Cardiac ventricle fibroblast (primary cell): ENCODE data around the gene SKP2. TPM values are rescaled to one million over a fixed set of nuclear protein-coding genes. Genes with fewer than 3 reads are reported as not detected.

ENCODE experiments used
- total RNA-seq: library from RNA; depleted of rRNA; stranded (reverse); fragments of >200 nt; gene quantifications from 2 replicates; pipeline ENCODE4 v1.2.3, GENCODE V29; 2015

SKP2 gene
- 12.4 and 12.9 TPM in 2 replicates for total RNA-seq

DNA sequence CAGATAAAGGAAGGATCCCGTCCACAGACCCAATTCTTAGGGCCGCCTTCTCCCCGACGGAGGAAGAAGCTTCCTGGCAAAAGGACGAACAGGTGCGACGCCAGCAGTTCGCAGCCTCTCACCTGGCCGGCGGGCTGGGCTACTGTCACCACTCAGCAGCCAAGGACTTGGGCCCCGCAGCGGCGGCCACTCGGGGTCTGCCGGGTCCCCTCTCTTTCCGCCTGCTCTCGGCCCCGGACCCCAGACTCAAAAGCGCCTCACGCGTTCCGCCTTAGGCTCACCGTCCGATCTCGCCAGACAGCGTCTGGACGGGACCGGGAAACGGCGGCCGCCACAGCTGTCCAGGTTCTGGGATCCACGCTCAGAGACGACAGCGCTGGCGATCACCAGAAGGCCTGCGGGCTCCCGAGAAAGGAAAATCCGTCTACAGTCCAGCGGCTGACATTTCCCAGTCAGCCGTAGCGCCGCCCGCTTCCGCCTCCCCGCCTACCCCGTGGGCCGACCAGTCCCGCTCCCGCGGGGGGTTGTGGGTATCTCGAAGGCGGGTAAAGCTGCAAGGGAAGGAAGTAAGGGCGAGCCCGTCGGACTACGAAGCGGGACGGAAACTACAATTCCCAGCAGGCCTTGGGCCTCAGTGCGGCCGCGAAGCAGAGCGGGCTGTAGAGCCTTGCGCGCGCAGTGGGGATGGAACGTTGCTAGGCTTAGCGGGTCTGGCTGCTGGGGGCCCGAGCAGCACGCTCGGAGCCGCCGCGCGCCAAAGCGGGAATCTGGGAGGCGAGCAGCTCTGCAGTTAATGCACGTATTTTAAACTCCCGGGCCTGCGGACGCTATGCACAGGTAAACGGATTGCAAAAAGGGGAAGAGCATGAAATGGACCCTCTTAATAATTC, at the start of gene SKP2, which contains the start of gene LMBRD2:
Gene SKP2, plus strand, starts transcription at position 678 of the 890 bp plus-strand sequence. Its CDS starts 152 bp downstream, at position 830.
Gene LMBRD2, minus strand, starts transcription at position 454 of the 890 bp plus-strand sequence. CDS start 8,538 bp downstream, outside the sequence.

Other genes starting within 250 kb of the SKP2 start
- gene CAPSL, start 213.5 kb upstream of the SKP2 start, total RNA-seq: not detected in 2 replicates
- gene UGT3A1, start 160.7 kb upstream of the SKP2 start, total RNA-seq: not detected in 2 replicates
- not detected in 2 replicates for gene UGT3A2, start 85.2 kb upstream of the SKP2 start, total RNA-seq
- gene LMBRD2, start 224 bp upstream of the SKP2 start, total RNA-seq: 4.7 and 7.5 TPM in 2 replicates
- gene NADK2, start 89.8 kb downstream of the SKP2 start, total RNA-seq: 19.5 and 25.7 TPM in 2 replicates
- 0.44 and 1.6 TPM in 2 replicates for gene RANBP3L, start 149.8 kb downstream of the SKP2 start, total RNA-seq